Neural crest cell (in vitro differentiated cells): ENCODE measurements around the gene MYG1. TPM values are rescaled to one million over a fixed set of nuclear protein-coding genes. Genes with fewer than 3 reads are reported as not detected.
A peak's percentile ranks its signal among the peaks of the same experiment; 100 is the strongest.
"Not testable (repeated sequence)": the region's sequence is repeated elsewhere in the genome, so short reads cannot be mapped to it uniquely, and the experiment has no call there.

ENCODE experiments used
- DNase-seq: peaks from one replicate; pipeline ENCODE4 v3.0.0; 2021; ENCODE audit warnings: low read depth, mixed read lengths, low spot score
- H3K27ac Mint-ChIP-seq: one replicate; pipeline ENCODE4 v1.8.0; 2021; ENCODE audit warnings: mild to moderate bottlenecking, mixed read lengths; ENCODE audit not compliant: unreplicated experiment
- H3K27me3 Mint-ChIP-seq: 2 replicates; pipeline ENCODE4 v1.8.0; 2021; ENCODE audit warnings: low read depth, mild to moderate bottlenecking, mixed read lengths
- H3K36me3 Mint-ChIP-seq: 2 replicates; pipeline ENCODE4 v1.8.0; 2021; ENCODE audit warnings: low read depth, mild to moderate bottlenecking, mixed read lengths
- H3K4me1 Mint-ChIP-seq: 2 replicates; pipeline ENCODE4 v1.8.0; 2021; ENCODE audit warnings: mixed read lengths
- H3K4me3 Mint-ChIP-seq: one replicate; pipeline ENCODE4 v1.8.0; 2021; ENCODE audit warnings: mild to moderate bottlenecking, mixed read lengths
- H3K9me3 Mint-ChIP-seq: 2 replicates; pipeline ENCODE4 v1.8.0; 2021; ENCODE audit warnings: mixed read lengths
- CTCF ChIP-seq: fragments of 200-600 bp; sonication (generic); conservative IDR thresholded peaks from 2 replicates; pipeline ENCODE4 v1.5.0; 2021; ENCODE audit warnings: antibody characterized with exemption, mild to moderate bottlenecking
- total RNA-seq: library from RNA; stranded (reverse); gene quantifications from 2 replicates; pipeline ENCODE4 v1.2.1, GENCODE V29; 2021

MYG1 gene
- total RNA-seq, 1 donor from 2014 or later = 72.7 TPM

GRCh38 chr12:53295070-53295890 lies 4.2 kb upstream of the MYG1 start, which contains the start of gene PFDN5:
Gene PFDN5, plus strand, starts transcription at chr12:53295542. Its CDS starts 26 bp downstream, at chr12:53295568.
- peak within 1 kb of the TSS; percentile 100 for H3K4me3 Mint-ChIP-seq
- H3K27ac Mint-ChIP-seq = peak within 1 kb of the TSS; percentile 99
- no peaks in the 10 kb centered on the region for H3K27me3 Mint-ChIP-seq
- peaks cover 26% of the 10 kb centered on the region for H3K36me3 Mint-ChIP-seq
- DNase-seq = peak; percentile 78
- peaks cover 48% of the 10 kb centered on the region for H3K4me1 Mint-ChIP-seq
- TF ChIP-seq CTCF = no peak
- no peaks in the 10 kb centered on the region for H3K9me3 Mint-ChIP-seq

GRCh38 chr12:53295891-53296219 lies 3.6 kb upstream of the MYG1 start:
- Mint-ChIP-seq H3K36me3 (peaks cover 26% of the 10 kb centered on the region), H3K27ac (peak overlapping the region; percentile 99), H3K27me3 (no peaks in the 10 kb centered on the region), H3K4me1 (peaks cover 54% of the 10 kb centered on the region), H3K9me3 (no peaks in the 10 kb centered on the region), H3K4me3 (peak overlapping the region; percentile 100)
- TF ChIP-seq CTCF = no peak
- DNase-seq = no peak

GRCh38 chr12:53297106-53297505 lies 2.4 kb upstream of the MYG1 start:
- Mint-ChIP-seq H3K36me3 (peaks cover 23% of the 10 kb centered on the region), H3K4me1 (peaks cover 61% of the 10 kb centered on the region), H3K4me3 (peak overlapping the region; percentile 100)
- H3K27ac Mint-ChIP-seq, DNase-seq, H3K9me3 Mint-ChIP-seq, H3K27me3 Mint-ChIP-seq: not testable (repeated sequence)

- no peak for TF ChIP-seq CTCF
- Mint-ChIP-seq H3K36me3 (peaks cover 18% of the 10 kb centered on the region), H3K4me3 (peak overlapping the region; percentile 100), H3K27ac (no peak overlapping the region), H3K4me1 (peaks cover 67% of the 10 kb centered on the region), H3K27me3 (no peaks in the 10 kb centered on the region), H3K9me3 (no peaks in the 10 kb centered on the region)
- no peak for DNase-seq
Measured at GRCh38 chr12:53298164-53298563, 1.3 kb upstream of the MYG1 start.

GRCh38 chr12:53299101-53299453 lies 418 bp upstream of the MYG1 start:
- no peak for DNase-seq
- Mint-ChIP-seq H3K4me3 (peak overlapping the region; percentile 100), H3K27ac (peak overlapping the region; percentile 98), H3K27me3 (no peaks in the 10 kb centered on the region), H3K36me3 (peaks cover 14% of the 10 kb centered on the region), H3K9me3 (no peaks in the 10 kb centered on the region), H3K4me1 (peaks cover 67% of the 10 kb centered on the region)
- TF ChIP-seq CTCF = no peak

- no peak for DNase-seq
- Mint-ChIP-seq H3K36me3 (peaks cover 13% of the 10 kb centered on the region), H3K4me3 (peak overlapping the region; percentile 100), H3K9me3 (no peaks in the 10 kb centered on the region), H3K4me1 (peaks cover 62% of the 10 kb centered on the region), H3K27ac (peak overlapping the region; percentile 98), H3K27me3 (no peaks in the 10 kb centered on the region)
- TF ChIP-seq CTCF = no peak
Measured at GRCh38 chr12:53300187-53300586, 692 bp downstream of the MYG1 start.
